Transverse colon (tissue), 4 donors: ENCODE data around the gene PRPSAP1. TPM values are rescaled to one million over a fixed set of nuclear protein-coding genes. Genes with fewer than 3 reads are reported as not detected.

Experiments
- DNase-seq: peaks from one replicate; pipeline ENCODE4 v3.0.0-alpha.2; 2019
- H3K27ac ChIP-seq, 4 donors: fragments of 200-600 bp; sonication (generic); 2 replicates each; pipeline ENCODE4 v1.5.1; 2016 to 2018; ENCODE audit warnings: inconsistent platforms in 4 of 4
- H3K27me3 ChIP-seq: fragments of 200-600 bp; sonication (generic); 2 replicates; pipeline ENCODE4 v1.5.1; 2017; ENCODE audit warnings: inconsistent platforms
- H3K36me3 ChIP-seq, 4 donors: fragments of 200-600 bp; sonication (generic); 2 replicates each; pipeline ENCODE4 v1.5.1; 2017 to 2019; ENCODE audit warnings: inconsistent platforms in 4 of 4
- H3K4me1 ChIP-seq, 4 donors: fragments of 200-600 bp; sonication (generic); 2 replicates each; pipeline ENCODE4 v1.5.1; 2017 to 2020; ENCODE audit warnings: inconsistent platforms in 4 of 4
- H3K4me3 ChIP-seq, 4 donors: fragments of 200-600 bp; sonication (generic); 1 replicate in 1 of 4; 2 replicates in 3 of 4; pipeline versions ENCODE4 v1.5.1 to v1.6.1; 2017 to 2019; ENCODE audit warnings: inconsistent platforms in 4 of 4
- H3K9me3 ChIP-seq, 2 donors: fragments of 200-600 bp; sonication (generic); 2 replicates each; pipeline ENCODE4 v1.5.1; 2017 to 2019; ENCODE audit warnings: inconsistent platforms in 2 of 2
- EP300 ChIP-seq: sonication (generic); formaldehyde crosslinking; IDR thresholded peaks from one replicate; pipeline ENCODE4 v1.6.1; 2017; ENCODE audit warnings: antibody characterized with exemption, low read depth
- POLR2A ChIP-seq: fragments of 450-650 bp; IDR thresholded peaks from one replicate; pipeline ENCODE4 v1.6.1; 2016; ENCODE audit warnings: antibody characterized with exemption, mild to moderate bottlenecking, moderate library complexity
- POLR2AphosphoS5 ChIP-seq, 3 donors: sonication (generic); formaldehyde crosslinking; IDR thresholded peaks; one replicate each; pipeline ENCODE4 v1.6.1; 2016; ENCODE audit warnings: antibody characterized with exemption in 3 of 3
- WGBS, 2 donors: methylation state at CpG; one replicate each; pipeline ENCODE4 v1.1.5; 2018; ENCODE audit warnings: low coverage in 1 of 2; 5-methylcytosine and 5-hydroxymethylcytosine counted together
- in situ Hi-C, 4 donors: fragments of 200-750 bp; cut with MboI; loops; one replicate each; pipeline versions ENCODE4 v1.15.0 to v1.15.1; 2017; ENCODE audit warnings: low sequenced_read_pairs in 3 of 4, low pct_ligation_motif_present in 1 of 4, low pct_unique_long_range_greater_than_20kb in 1 of 4
- intact Hi-C: fragments of 100-400 bp; cut with DNase I; formaldehyde crosslinking; loops from one replicate; pipeline ENCODE4 v1.15.1; 2023; ENCODE audit warnings: low total_unique reads
- total RNA-seq, 4 donors: library from RNA; depleted of rRNA; stranded (reverse); fragments of >200 nt; gene quantifications; one replicate each; pipeline ENCODE4 v1.1.0, GENCODE V29; 2016
- TF ChIP-seq, protein P1 (sequence below), 5 experiments: fragments of 200-600 bp in 3 of 5; fragments of 450-650 bp in 2 of 5; sonication (generic) in 3 of 5; IDR thresholded peaks; 1 replicate in 2 of 5; 2 replicates in 3 of 5; pipeline ENCODE4 v1.5.1; 2016 to 2017; ENCODE audit warnings: antibody characterized with exemption in 5 of 5, inconsistent platforms in 3 of 5, mild to moderate bottlenecking in 2 of 5, moderate library complexity in 1 of 5

The PRPSAP1 gene
- total RNA-seq, 4 donors from 2014 or later, result 50.1 to 147 (median 96.7) TPM

DNA sequence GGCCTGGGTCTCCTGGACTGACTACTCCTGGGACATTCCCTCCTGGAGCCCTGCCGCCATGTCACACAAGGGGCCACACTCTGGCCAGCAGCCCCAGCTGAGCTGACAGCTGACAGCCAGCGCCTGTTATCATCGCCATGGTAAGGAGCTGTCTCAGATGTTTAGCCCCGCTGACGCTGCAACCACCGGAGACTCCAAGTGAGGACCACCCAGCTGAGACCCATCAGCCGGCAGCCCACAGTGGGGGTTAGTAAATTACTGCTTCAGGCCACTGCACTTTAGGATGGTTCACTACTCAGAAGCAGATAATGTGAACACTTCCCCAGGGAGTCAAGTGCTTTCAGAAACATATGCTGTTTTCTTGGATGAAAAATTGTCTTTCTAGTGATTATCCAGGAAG is 16.1 kb upstream of the PRPSAP1 start:
- H3K36me3 ChIP-seq, result no peaks in the 10 kb centered on the region
- DNase-seq, result no peak
- in situ Hi-C loops (no loop called here), intact Hi-C loops (no loop called here)
- peaks cover 0 to 4% (median 0%) of the 10 kb centered on the region in 4 donors for H3K4me1 ChIP-seq
- H3K4me3 ChIP-seq, result no peak overlapping the region
- no peaks in the 10 kb centered on the region for H3K9me3 ChIP-seq
- H3K27me3 ChIP-seq, result no peaks in the 10 kb centered on the region
- 67% methylated on average over 7 of the region's 7 CpGs; no CpG with 5 or more reads in 1 of the 2 donors for WGBS, 2 donors
- H3K27ac ChIP-seq, result peak overlapping the region in 1 of 4 donors; percentile 35
- no peak for TF ChIP-seq POLR2A
- no peak for TF ChIP-seq POLR2AphosphoS5 (IDR thresholded peaks at IDR 0.05)
- TF ChIP-seq EP300, result no peak
- TF ChIP-seq, protein P1, sequence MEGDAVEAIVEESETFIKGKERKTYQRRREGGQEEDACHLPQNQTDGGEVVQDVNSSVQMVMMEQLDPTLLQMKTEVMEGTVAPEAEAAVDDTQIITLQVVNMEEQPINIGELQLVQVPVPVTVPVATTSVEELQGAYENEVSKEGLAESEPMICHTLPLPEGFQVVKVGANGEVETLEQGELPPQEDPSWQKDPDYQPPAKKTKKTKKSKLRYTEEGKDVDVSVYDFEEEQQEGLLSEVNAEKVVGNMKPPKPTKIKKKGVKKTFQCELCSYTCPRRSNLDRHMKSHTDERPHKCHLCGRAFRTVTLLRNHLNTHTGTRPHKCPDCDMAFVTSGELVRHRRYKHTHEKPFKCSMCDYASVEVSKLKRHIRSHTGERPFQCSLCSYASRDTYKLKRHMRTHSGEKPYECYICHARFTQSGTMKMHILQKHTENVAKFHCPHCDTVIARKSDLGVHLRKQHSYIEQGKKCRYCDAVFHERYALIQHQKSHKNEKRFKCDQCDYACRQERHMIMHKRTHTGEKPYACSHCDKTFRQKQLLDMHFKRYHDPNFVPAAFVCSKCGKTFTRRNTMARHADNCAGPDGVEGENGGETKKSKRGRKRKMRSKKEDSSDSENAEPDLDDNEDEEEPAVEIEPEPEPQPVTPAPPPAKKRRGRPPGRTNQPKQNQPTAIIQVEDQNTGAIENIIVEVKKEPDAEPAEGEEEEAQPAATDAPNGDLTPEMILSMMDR (IDR thresholded peaks at IDR 0.05), result no peak

DNA sequence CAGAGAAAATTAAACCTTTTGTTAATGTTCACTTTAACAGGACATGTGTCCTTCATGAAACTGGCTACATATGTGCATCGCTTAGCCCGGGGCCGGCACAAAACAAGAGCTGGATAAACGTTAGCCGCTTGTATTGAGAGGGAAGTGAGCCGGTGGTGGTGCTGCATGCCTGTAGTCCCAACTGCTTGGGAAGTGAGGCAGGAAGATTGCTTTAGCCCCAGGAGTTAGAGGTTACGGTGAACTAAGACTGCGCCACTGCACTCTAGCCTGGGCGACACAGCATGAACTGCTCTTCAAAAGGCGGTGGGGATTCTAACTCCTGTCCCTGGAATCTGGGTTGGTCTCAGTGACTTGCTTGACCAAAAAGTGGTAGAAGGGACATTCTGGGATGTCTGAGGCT is 15.7 kb upstream of the PRPSAP1 start:
- WGBS, 2 donors, result 73 to 82% methylated on average over 3 to 10 of the region's 10 CpGs
- no peaks in the 10 kb centered on the region for H3K36me3 ChIP-seq
- in situ Hi-C loops, result no loop called here
- intact Hi-C loops, result no loop called here
- no peak overlapping the region for H3K27ac ChIP-seq
- DNase-seq, result no peak
- no peak overlapping the region for H3K4me3 ChIP-seq
- peaks cover 0 to 4% (median 0%) of the 10 kb centered on the region in 4 donors for H3K4me1 ChIP-seq
- H3K9me3 ChIP-seq, result no peaks in the 10 kb centered on the region
- no peak for TF ChIP-seq POLR2A
- TF ChIP-seq EP300, result no peak
- TF ChIP-seq, protein P1 (IDR thresholded peaks at IDR 0.05), result no peak
- TF ChIP-seq POLR2AphosphoS5 (IDR thresholded peaks at IDR 0.05), result no peak
- no peaks in the 10 kb centered on the region for H3K27me3 ChIP-seq

DNA sequence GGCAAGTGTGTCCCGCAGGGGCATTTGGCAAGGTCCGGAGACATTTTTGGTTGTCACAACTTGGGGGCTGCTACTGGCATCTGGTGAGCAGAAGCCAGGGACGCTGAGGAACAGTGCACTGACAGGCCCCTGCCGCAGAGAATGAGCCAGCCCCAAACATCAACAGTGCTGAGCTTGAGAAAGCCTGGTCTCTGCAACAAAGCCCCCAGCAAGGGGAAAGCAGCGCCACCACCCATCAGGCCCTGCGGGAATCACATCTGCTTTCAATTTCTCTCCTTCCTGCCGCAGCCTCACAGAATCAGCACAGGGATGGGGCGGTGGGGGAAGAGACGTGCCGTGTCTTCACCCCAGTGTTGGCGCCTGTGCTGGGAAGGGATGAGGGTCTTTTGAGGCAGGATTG is 14.8 kb upstream of the PRPSAP1 start:
- Histone ChIP-seq H3K4me1 (peaks cover 0 to 5% (median 0%) of the 10 kb centered on the region in 4 donors), H3K4me3 (no peak overlapping the region), H3K36me3 (no peaks in the 10 kb centered on the region), H3K27me3 (no peaks in the 10 kb centered on the region), H3K27ac (no peak overlapping the region), H3K9me3 (no peaks in the 10 kb centered on the region)
- DNase-seq, result no peak
- WGBS, 2 donors, result 86% methylated on average over 8 of the region's 11 CpGs; no CpG with 5 or more reads in 1 of the 2 donors
- in situ Hi-C loops (no loop called here), intact Hi-C loops (no loop called here)
- TF ChIP-seq EP300, result no peak
- no peak for TF ChIP-seq POLR2AphosphoS5 (IDR thresholded peaks at IDR 0.05)
- TF ChIP-seq POLR2A, result no peak
- TF ChIP-seq, protein P1 (IDR thresholded peaks at IDR 0.05), result no peak

- H3K27me3 ChIP-seq, result no peaks in the 10 kb centered on the region
- no peak overlapping the region for H3K4me3 ChIP-seq
- H3K4me1 ChIP-seq, result peaks cover 0 to 13% (median 0%) of the 10 kb centered on the region in 4 donors
- no peaks in the 10 kb centered on the region for H3K9me3 ChIP-seq
- in situ Hi-C loops (no loop called here), intact Hi-C loops (no loop called here)
- H3K27ac ChIP-seq, result no peak overlapping the region
- TF ChIP-seq, protein P1 (IDR thresholded peaks at IDR 0.05), result no peak
- TF ChIP-seq EP300 (no peak), POLR2A (no peak), POLR2AphosphoS5 (IDR thresholded peaks at IDR 0.05) (no peak)
- no peak for DNase-seq
- H3K36me3 ChIP-seq, result no peaks in the 10 kb centered on the region
- 0 to 59% methylated on average over 1 to 6 of the region's 6 CpGs for WGBS, 2 donors
These were observed 13.9 kb upstream of the PRPSAP1 start for GRCh38 chr17:76367642-76368041.
